ENCODE data around the gene ZNF561. TPM values are rescaled to one million over a fixed set of nuclear protein-coding genes. Genes with fewer than 3 reads are reported as not detected.
"Not testable (repeated sequence)": the region's sequence is repeated elsewhere in the genome, so short reads cannot be mapped to it uniquely, and the experiment has no call there.

Gene ZNF561
- total and polyA plus RNA-seq, 2 donors (not counting 3 experiments of a cell fraction or from before 2014, with no cell fraction given), result 22.8 to 44.9 TPM

GRCh38 chr19:9584073-9584833, 36.8 kb downstream of the ZNF561 start, which contains the start of gene ZNF121:
TSS of gene ZNF121 (minus strand) at chr19:9584504. CDS start at chr19:9568097, 16,407 bp downstream.
- peak; percentile 65 for FAIRE-seq
- H3K79me2 ChIP-seq (ENCODE audit: control insufficient read depth, insufficient read depth, low read length), result peaks cover 48% of the 10 kb centered on the region
- DNase-seq (ENCODE audit: low read depth, low spot score), result peak; percentile 82
- POLR2A ChIA-PET, result no interaction called here
- H3K9me1 ChIP-seq (replicated peaks; ENCODE audit: control insufficient read depth, extremely low read depth, insufficient read depth, low read length), result no peaks in the 10 kb centered on the region
- peak within 1 kb of the TSS; percentile 87 for H3K9ac ChIP-seq (replicated peaks; ENCODE audit: extremely low read depth, insufficient read depth, low read length)
- no peaks in the 10 kb centered on the region for H3K9me3 ChIP-seq (replicated peaks; ENCODE audit: control insufficient read depth, insufficient read depth, low read length)
- intact Hi-C loops (cut with micrococcal nuclease) (loop anchor here (1.0 to 10.0 kb wide), 6 partner anchors 38 to 444 kb away; partner anchors contain the start of genes ZNF266, ZNF317, ZNF426 and ZNF561), dilution Hi-C loops (cut with MboI; ENCODE audit: extremely low pct_ligation_motif_present, low sequenced_read_pairs) (no loop called here)
- peak within 1 kb of the TSS; percentile 82 for H3K27ac ChIP-seq (ENCODE audit: insufficient read depth, low read depth, low read length)
- peak within 1 kb of the TSS; percentile 85 for H2AFZ ChIP-seq (ENCODE audit: low read depth, low read length)
- peaks cover 0 to 1% of the 10 kb centered on the region in 2 experiments for H3K36me3 ChIP-seq (ENCODE audit: control insufficient read depth in 2 of 2, extremely low read depth in 1 of 2, insufficient read depth in 2 of 2, low read length in 2 of 2)
- H3K4me2 ChIP-seq (ENCODE audit: insufficient read depth, low read length), result peak within 1 kb of the TSS; percentile 89
- TF ChIP-seq POLR2AphosphoS5 (IDR thresholded peaks at IDR 0.05; ENCODE audit: insufficient read depth, low read depth, low read length), result peak; percentile 94
- no peak for TF ChIP-seq MAX (IDR thresholded peaks at IDR 0.05; ENCODE audit: insufficient read depth, insufficient read length)
- no peak for TF ChIP-seq EZH2 (IDR thresholded peaks at IDR 0.05; ENCODE audit: borderline replicate concordance, low read depth, low read length, severe bottlenecking)
- TF ChIP-seq FOS (IDR thresholded peaks at IDR 0.05; ENCODE audit: borderline replicate concordance, insufficient read depth, low read length), result no peak
- TF ChIP-seq MYC (IDR thresholded peaks at IDR 0.05; ENCODE audit: low read depth, low read length), result peak; percentile 98
- TF ChIP-seq CTCF (IDR thresholded peaks at IDR 0.05; ENCODE audit: extremely low read depth in 1 of 2, insufficient read depth in 1 of 2, low read depth in 1 of 2, low read length in 2 of 2), result no peak
- peak; percentile 94 for TF ChIP-seq POLR2A (IDR thresholded peaks at IDR 0.05; ENCODE audit: low read depth, low read length)
- no peak for TF ChIP-seq GATA2 (IDR thresholded peaks at IDR 0.05; ENCODE audit: insufficient read depth, insufficient read length, low read depth, low read length)
- TF ChIP-seq JUN (IDR thresholded peaks at IDR 0.05; ENCODE audit: borderline replicate concordance, insufficient read depth, insufficient read length, low read depth), result peak; percentile 42
- H3K4me3 ChIP-seq (replicated peaks in 1 of 3; ENCODE audit: insufficient read depth in 1 of 3, low read depth in 1 of 3, low read length in 3 of 3), result peak within 1 kb of the TSS; percentile 72 to 97 (median 90)
- H3K27me3 ChIP-seq (ENCODE audit: control insufficient read depth in 2 of 2, insufficient read depth in 2 of 2, low read length in 2 of 2), result no peaks in the 10 kb centered on the region
- BruUV-seq (replicated peaks), result TSS peak; percentile 83
- CTCF ChIA-PET, result interaction anchor here (1.0 to 1.8 kb wide), 3 partner anchors 149 to 272 kb away, joined by 3 to 4 read pairs (median 4); partner anchors contain the start of gene ZNF266
- H3K4me1 ChIP-seq (ENCODE audit: control insufficient read depth, extremely low read depth, insufficient read depth, low read length), result no peaks in the 10 kb centered on the region
- H4K20me1 ChIP-seq (replicated peaks; ENCODE audit: control insufficient read depth, extremely low read depth, insufficient read depth, low read length), result peaks cover 3% of the 10 kb centered on the region

GRCh38 chr19:9582081-9582725, 38.8 kb downstream of the ZNF561 start:
- H3K9me1 ChIP-seq (replicated peaks; ENCODE audit: control insufficient read depth, extremely low read depth, insufficient read depth, low read length); H3K36me3 ChIP-seq (ENCODE audit: control insufficient read depth in 2 of 2, extremely low read depth in 1 of 2, insufficient read depth in 2 of 2, low read length in 2 of 2); DNase-seq (ENCODE audit: low read depth, low spot score); H2AFZ ChIP-seq (ENCODE audit: low read depth, low read length); FAIRE-seq; H3K9me3 ChIP-seq (replicated peaks; ENCODE audit: control insufficient read depth, insufficient read depth, low read length); H3K4me3 ChIP-seq (replicated peaks in 1 of 3; ENCODE audit: insufficient read depth in 1 of 3, low read depth in 1 of 3, low read length in 3 of 3); H3K4me2 ChIP-seq (ENCODE audit: insufficient read depth, low read length); H3K4me1 ChIP-seq (ENCODE audit: control insufficient read depth, extremely low read depth, insufficient read depth, low read length); H3K27ac ChIP-seq (ENCODE audit: insufficient read depth, low read depth, low read length); H3K27me3 ChIP-seq (ENCODE audit: control insufficient read depth in 2 of 2, insufficient read depth in 2 of 2, low read length in 2 of 2); H3K9ac ChIP-seq (replicated peaks; ENCODE audit: extremely low read depth, insufficient read depth, low read length); POLR2A ChIA-PET; dilution Hi-C loops (cut with MboI; ENCODE audit: extremely low pct_ligation_motif_present, low sequenced_read_pairs); H4K20me1 ChIP-seq (replicated peaks; ENCODE audit: control insufficient read depth, extremely low read depth, insufficient read depth, low read length): not testable (repeated sequence)
- CTCF ChIA-PET, result interaction anchor here (0.6 kb wide), 1 partner anchor 45 kb away, joined by 4 read pairs; no protein-coding TSS in a partner anchor
- intact Hi-C loops (cut with micrococcal nuclease), result loop anchor here (5.0 to 10.0 kb wide), 3 partner anchors 40 to 377 kb away; partner anchors contain the start of genes ZNF266 and ZNF561
- BruUV-seq (replicated peaks), result TSS peak; percentile 0
- H3K79me2 ChIP-seq (ENCODE audit: control insufficient read depth, insufficient read depth, low read length), result peaks cover 68% of the 10 kb centered on the region

Measured in endothelial cell of umbilical vein (primary cell).